ENCODE measurements around the gene ATP2B3. TPM values are rescaled to one million over a fixed set of nuclear protein-coding genes. Genes with fewer than 3 reads are reported as not detected.

The ATP2B3 gene
- total and polyA plus RNA-seq, 2 of the 4 experiments (the other 2 are of a cell fraction) = under 0.01 to 0.03 TPM

DNA sequence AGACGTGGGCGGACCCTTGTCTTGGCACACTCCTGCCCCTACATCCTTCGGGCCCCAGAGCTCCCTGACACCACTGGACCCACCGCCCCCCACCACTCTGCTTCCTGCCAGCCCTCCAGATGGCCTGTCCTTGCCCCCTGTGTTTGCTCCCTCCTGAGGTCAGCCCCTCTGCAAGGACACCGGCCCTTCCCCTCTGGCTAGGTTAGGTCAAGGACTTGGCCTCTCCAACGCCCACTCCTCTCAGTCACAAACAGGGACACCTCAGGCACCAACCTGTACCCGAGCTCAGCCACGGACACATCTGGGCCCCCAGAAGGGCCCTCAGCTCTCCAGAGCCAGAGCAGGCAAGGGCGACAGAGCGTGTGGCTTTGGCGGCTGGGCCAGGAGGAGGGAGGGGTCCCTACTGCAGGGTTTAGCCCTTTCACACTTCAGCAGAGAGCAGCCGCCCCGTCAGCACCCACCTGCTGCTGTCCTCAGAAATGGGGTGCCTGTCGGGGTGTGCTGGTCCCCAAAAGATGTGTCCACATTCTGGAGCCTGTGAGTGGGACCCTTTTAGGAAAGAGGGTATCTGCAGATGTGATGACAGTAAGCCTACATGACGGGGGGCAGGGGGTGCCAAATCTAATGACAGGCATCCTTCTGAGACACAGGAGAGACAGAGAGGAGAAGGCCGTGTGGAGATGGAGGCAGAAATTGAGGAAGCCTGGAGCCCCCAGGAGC is 106.0 kb downstream of the ATP2B3 start:
- Histone ChIP-seq H3K4me2 (ENCODE audit: low read depth, low read length) (no peak overlapping the region), H4K5ac (ENCODE audit: low read depth, low read length) (no peak overlapping the region), H4K20me1 (ENCODE audit: insufficient read depth, low read length) (no peaks in the 10 kb centered on the region), H3K36me3 (ENCODE audit: control insufficient read depth, insufficient read depth, low read length) (no peaks in the 10 kb centered on the region), H2BK20ac (ENCODE audit: low read depth, low read length) (no peak overlapping the region), H3K4ac (ENCODE audit: low read depth, low read length) (no peak overlapping the region), H2AK9ac (replicated peaks; ENCODE audit: low read depth, low read length, poor library complexity) (no peak overlapping the region), H4K8ac (ENCODE audit: low read depth in 2 of 2, low read length in 2 of 2) (no peak overlapping the region), H3K27ac (ENCODE audit: insufficient read depth, low read length) (no peak overlapping the region), H3K18ac (ENCODE audit: low read depth, low read length) (no peak overlapping the region), H3K4me1 (ENCODE audit: control insufficient read depth, insufficient read depth, low read length) (no peaks in the 10 kb centered on the region), H3K23ac (ENCODE audit: low read depth, low read length) (no peak overlapping the region), H3K9me3 (ENCODE audit: control insufficient read depth, insufficient read depth, low read length) (no peaks in the 10 kb centered on the region; the same call in 1 of the 2 replicates), H3K14ac (replicated peaks; ENCODE audit: low read depth, low read length) (no peak overlapping the region), H3K27me3 (ENCODE audit: control insufficient read depth, insufficient read depth, low read length) (peaks cover 19% of the 10 kb centered on the region), H3K9me1 (ENCODE audit: insufficient read depth, low read length) (no peaks in the 10 kb centered on the region), H2BK15ac (ENCODE audit: low read depth, low read length) (no peak overlapping the region), H3K56ac (ENCODE audit: extremely low read depth, insufficient read depth, low read length) (no peak overlapping the region), H2AFZ (replicated peaks; ENCODE audit: low read length, poor library complexity) (no peak overlapping the region), H2AK5ac (ENCODE audit: low read depth, low read length) (no peak overlapping the region), H2BK5ac (ENCODE audit: low read depth, low read length, poor library complexity, severe bottlenecking) (no peak overlapping the region), H3K4me3 (ENCODE audit: insufficient read depth, low read depth, low read length) (no peak overlapping the region), H3K9ac (ENCODE audit: low read depth, low read length) (no peak overlapping the region), H2BK120ac (ENCODE audit: low read depth, low read length) (no peak overlapping the region), H4K91ac (ENCODE audit: insufficient read depth, low read depth, low read length) (no peak overlapping the region), H3K79me1 (ENCODE audit: low read depth in 1 of 2, low read length in 2 of 2) (no peaks in the 10 kb centered on the region)
- ATAC-seq (ENCODE audit: low read depth) (no peak), DNase-seq (no peak)
- ChIA-PET CTCF (interaction anchor here (1.2 kb wide), 1 partner anchor 14 kb away, joined by 4 read pairs; no protein-coding TSS in a partner anchor), POLR2A (ENCODE audit: unreplicated experiment) (no interaction called here)
- in situ Hi-C loops (cut with MboI; ENCODE audit: low sequenced_read_pairs) (no loop called here), dilution Hi-C loops (cut with HindIII; ENCODE audit: low sequenced_read_pairs, unreplicated experiment) (no loop called here), intact Hi-C loops (cut with micrococcal nuclease) (no loop called here)
- BruUV-seq (replicated peaks) = no TSS peak
- TF ChIP-seq, protein P1, sequence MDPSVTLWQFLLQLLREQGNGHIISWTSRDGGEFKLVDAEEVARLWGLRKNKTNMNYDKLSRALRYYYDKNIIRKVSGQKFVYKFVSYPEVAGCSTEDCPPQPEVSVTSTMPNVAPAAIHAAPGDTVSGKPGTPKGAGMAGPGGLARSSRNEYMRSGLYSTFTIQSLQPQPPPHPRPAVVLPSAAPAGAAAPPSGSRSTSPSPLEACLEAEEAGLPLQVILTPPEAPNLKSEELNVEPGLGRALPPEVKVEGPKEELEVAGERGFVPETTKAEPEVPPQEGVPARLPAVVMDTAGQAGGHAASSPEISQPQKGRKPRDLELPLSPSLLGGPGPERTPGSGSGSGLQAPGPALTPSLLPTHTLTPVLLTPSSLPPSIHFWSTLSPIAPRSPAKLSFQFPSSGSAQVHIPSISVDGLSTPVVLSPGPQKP (IDR thresholded peaks at IDR 0.05; ENCODE audit: borderline replicate concordance, low read depth, low read length) = no peak
- no peak for TF ChIP-seq BHLHE40 (IDR thresholded peaks at IDR 0.05; ENCODE audit: low read depth, low read length)
- no peak for TF ChIP-seq NFE2L2 (IDR thresholded peaks at IDR 0.05; ENCODE audit: low read depth, low read length)
- no peak for TF ChIP-seq RCOR1 (IDR thresholded peaks at IDR 0.05; ENCODE audit: insufficient replicate concordance, low read length)
- no peak for TF ChIP-seq RFX5 (IDR thresholded peaks at IDR 0.05; ENCODE audit: low read depth, low read length)
- TF ChIP-seq POLR2A (IDR thresholded peaks at IDR 0.05; ENCODE audit: low read depth, low read length) = no peak
- no peak for TF ChIP-seq RAD21 (IDR thresholded peaks at IDR 0.05; ENCODE audit: low read length)
- TF ChIP-seq CHD1 (IDR thresholded peaks at IDR 0.05; ENCODE audit: low read depth, low read length) = no peak
- no peak for TF ChIP-seq SMC3 (IDR thresholded peaks at IDR 0.05; ENCODE audit: low read depth, low read length)
- TF ChIP-seq CEBPB (IDR thresholded peaks at IDR 0.05; ENCODE audit: low read depth, low read length) = no peak
- TF ChIP-seq MAFK (IDR thresholded peaks at IDR 0.05; ENCODE audit: low read depth, low read length) = no peak
- WGBS, 2 experiments (ENCODE audit: extremely low coverage in 2 of 2, insufficient read length in 1 of 2) = 80% methylated on average over 6 of the region's 16 CpGs; no CpG with 5 or more reads in 1 of the 2 experiments
